Fibroblast of lung (primary cell): ENCODE data around the gene QSOX2. TPM values are rescaled to one million over a fixed set of nuclear protein-coding genes. Genes with fewer than 3 reads are reported as not detected.

ENCODE experiments used
- DNase-seq, 2 donors: peaks; one replicate each; pipeline versions ENCODE4 v3.0.0 to v3.0.0-alpha.2; 2010; ENCODE audit warnings: low read depth in 2 of 2
- H2AFZ ChIP-seq: 2 replicates; pipeline ENCODE4 v1.5.1; 2012; ENCODE audit warnings: low read length, control low read depth, inconsistent platforms
- H3K27ac ChIP-seq: 2 replicates; pipeline ENCODE4 v1.5.1; 2011; ENCODE audit warnings: low read length, control low read depth; ENCODE audit not compliant: insufficient read depth
- H3K27me3 ChIP-seq: 2 replicates; pipeline ENCODE4 v1.5.1; 2011; ENCODE audit warnings: mild to moderate bottlenecking, low read length; ENCODE audit not compliant: control insufficient read depth, insufficient read depth
- H3K36me3 ChIP-seq: 2 replicates; pipeline ENCODE4 v1.5.1; 2011; ENCODE audit warnings: low read length; ENCODE audit not compliant: control insufficient read depth, insufficient read depth
- H3K4me1 ChIP-seq: 2 replicates; pipeline ENCODE4 v1.5.1; 2011; ENCODE audit warnings: low read length; ENCODE audit not compliant: control insufficient read depth, insufficient read depth; ENCODE audit errors: extremely low read depth
- H3K4me2 ChIP-seq: 2 replicates; pipeline ENCODE4 v1.5.1; 2011; ENCODE audit warnings: low read length, control low read depth; ENCODE audit not compliant: insufficient read depth; ENCODE audit errors: extremely low read depth
- H3K4me3 ChIP-seq, 4 experiments: fragments of 200-600 bp in 1 of 4; sonication (generic) in 1 of 4; replicated peaks in 1 of 4; 2 replicates each; pipeline ENCODE4 v1.5.1; 2011 to 2016; ENCODE audit warnings: low read length in 4 of 4, low read depth in 3 of 4, mild to moderate bottlenecking in 3 of 4, control low read depth in 2 of 4, inconsistent platforms in 1 of 4, mixed read lengths in 1 of 4; ENCODE audit not compliant: insufficient read depth in 1 of 4; ENCODE audit errors: control extremely low read depth in 1 of 4
- H3K79me2 ChIP-seq: 2 replicates; pipeline ENCODE4 v1.5.1; 2012; ENCODE audit warnings: mild to moderate bottlenecking, low read length, inconsistent platforms; ENCODE audit not compliant: control insufficient read depth, insufficient read depth
- H3K9ac ChIP-seq: 2 replicates; pipeline ENCODE4 v1.5.1; 2011; ENCODE audit warnings: mild to moderate bottlenecking, low read length, control low read depth; ENCODE audit not compliant: insufficient read depth
- H3K9me3 ChIP-seq: 2 replicates; pipeline ENCODE4 v1.5.1; 2012; ENCODE audit warnings: low read depth, low read length; ENCODE audit not compliant: control insufficient read depth, insufficient read depth
- H4K20me1 ChIP-seq: 2 replicates; pipeline ENCODE4 v1.5.1; 2011; ENCODE audit warnings: low read length; ENCODE audit not compliant: control insufficient read depth, insufficient read depth; ENCODE audit errors: extremely low read depth
- EZH2 ChIP-seq: IDR thresholded peaks from 2 replicates; pipeline ENCODE4 v1.5.1; 2012; ENCODE audit warnings: low read length, control low read depth, mild to moderate bottlenecking; ENCODE audit errors: missing control alignments
- polyA plus RNA-seq, 2 donors: library from polyadenylated mRNA; depleted of rRNA in 1 of 2; stranded (reverse) in 1 of 2; unstranded in 1 of 2; fragments of >200 nt; gene quantifications; 2 replicates each; pipeline ENCODE4 v1.2.1, GENCODE V29; 2011 to 2012; ENCODE audit warnings: missing spikeins in 1 of 2
- total RNA-seq: library from RNA; depleted of rRNA; stranded (reverse); fragments of >200 nt; gene quantifications from 2 replicates; pipeline ENCODE4 v1.2.1, GENCODE V29; 2014
- TF ChIP-seq, protein P1 (sequence below), 2 donors: IDR thresholded peaks in 1 of 2; conservative IDR thresholded peaks in 1 of 2; 1 replicate in 1 of 2; 2 replicates in 1 of 2; pipeline ENCODE4 v1.5.1; 2011 to 2012; ENCODE audit warnings: low read length in 2 of 2, control low read depth in 1 of 2, inconsistent platforms in 1 of 2, low read depth in 1 of 2, mild to moderate bottlenecking in 1 of 2

The QSOX2 gene
- total and polyA plus RNA-seq, 2 donors (not counting 1 experiment from before 2014, with no cell fraction given) = 7.8 to 13.2 TPM

DNA sequence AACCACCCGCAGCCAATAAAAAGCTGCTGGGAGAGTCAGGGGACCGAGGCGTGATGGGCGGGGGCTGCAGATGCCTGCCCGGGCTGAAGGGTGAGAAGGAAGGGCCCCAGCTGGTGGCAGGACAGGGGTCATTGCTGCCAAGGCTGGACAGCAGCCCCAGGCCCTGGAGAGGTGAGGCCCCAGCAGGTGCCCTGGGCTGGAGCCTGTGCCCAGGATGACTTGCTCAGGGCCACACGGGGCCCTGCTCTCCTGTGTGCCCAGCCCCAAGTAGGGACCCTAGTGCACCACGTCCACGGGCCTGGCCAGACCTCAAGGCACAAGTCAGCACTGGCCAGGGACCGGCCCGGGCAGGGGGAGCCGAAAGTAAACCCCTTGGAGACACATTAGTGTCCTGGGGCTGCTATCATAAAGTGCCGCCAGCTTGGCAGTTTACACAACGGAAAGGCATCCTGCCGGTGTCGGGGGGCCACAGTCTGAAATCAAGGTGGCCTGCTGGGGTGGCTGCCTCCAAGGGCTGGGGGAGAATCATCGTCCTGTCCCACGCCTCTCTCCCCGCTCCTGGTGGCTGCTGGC is 62.7 kb downstream of the QSOX2 start:
- no peaks in the 10 kb centered on the region for H3K9me3 ChIP-seq
- H2AFZ ChIP-seq = no peak overlapping the region
- DNase-seq = no peak
- H3K4me1 ChIP-seq = no peaks in the 10 kb centered on the region
- peaks cover 7% of the 10 kb centered on the region for H3K27me3 ChIP-seq
- no peak overlapping the region for H3K9ac ChIP-seq
- no peak overlapping the region for H3K4me2 ChIP-seq
- H3K36me3 ChIP-seq = no peaks in the 10 kb centered on the region
- no peak for TF ChIP-seq EZH2
- TF ChIP-seq, protein P1, sequence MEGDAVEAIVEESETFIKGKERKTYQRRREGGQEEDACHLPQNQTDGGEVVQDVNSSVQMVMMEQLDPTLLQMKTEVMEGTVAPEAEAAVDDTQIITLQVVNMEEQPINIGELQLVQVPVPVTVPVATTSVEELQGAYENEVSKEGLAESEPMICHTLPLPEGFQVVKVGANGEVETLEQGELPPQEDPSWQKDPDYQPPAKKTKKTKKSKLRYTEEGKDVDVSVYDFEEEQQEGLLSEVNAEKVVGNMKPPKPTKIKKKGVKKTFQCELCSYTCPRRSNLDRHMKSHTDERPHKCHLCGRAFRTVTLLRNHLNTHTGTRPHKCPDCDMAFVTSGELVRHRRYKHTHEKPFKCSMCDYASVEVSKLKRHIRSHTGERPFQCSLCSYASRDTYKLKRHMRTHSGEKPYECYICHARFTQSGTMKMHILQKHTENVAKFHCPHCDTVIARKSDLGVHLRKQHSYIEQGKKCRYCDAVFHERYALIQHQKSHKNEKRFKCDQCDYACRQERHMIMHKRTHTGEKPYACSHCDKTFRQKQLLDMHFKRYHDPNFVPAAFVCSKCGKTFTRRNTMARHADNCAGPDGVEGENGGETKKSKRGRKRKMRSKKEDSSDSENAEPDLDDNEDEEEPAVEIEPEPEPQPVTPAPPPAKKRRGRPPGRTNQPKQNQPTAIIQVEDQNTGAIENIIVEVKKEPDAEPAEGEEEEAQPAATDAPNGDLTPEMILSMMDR (conservative IDR thresholded peaks at IDR 0.05 in 1 of 2, IDR thresholded peaks at IDR 0.05 in 1 of 2; ENCODE audit: low read depth in 1 of 2, low read length in 2 of 2) = no peak
- no peaks in the 10 kb centered on the region for H4K20me1 ChIP-seq
- H3K4me3 ChIP-seq = no peak overlapping the region
- no peaks in the 10 kb centered on the region for H3K79me2 ChIP-seq
- H3K27ac ChIP-seq = no peak overlapping the region

GRCh38 chr9:136182420-136182787 is 63.2 kb downstream of the QSOX2 start:
- Histone ChIP-seq H2AFZ (no peak overlapping the region), H3K9me3 (no peaks in the 10 kb centered on the region), H3K79me2 (no peaks in the 10 kb centered on the region), H3K27me3 (peaks cover 7% of the 10 kb centered on the region), H4K20me1 (no peaks in the 10 kb centered on the region), H3K4me1 (no peaks in the 10 kb centered on the region), H3K36me3 (no peaks in the 10 kb centered on the region), H3K4me2 (no peak overlapping the region), H3K4me3 (no peak overlapping the region), H3K27ac (no peak overlapping the region), H3K9ac (no peak overlapping the region)
- TF ChIP-seq, protein P1 (conservative IDR thresholded peaks at IDR 0.05 in 1 of 2, IDR thresholded peaks at IDR 0.05 in 1 of 2; ENCODE audit: low read depth in 1 of 2, low read length in 2 of 2) = no peak
- no peak for DNase-seq

DNA sequence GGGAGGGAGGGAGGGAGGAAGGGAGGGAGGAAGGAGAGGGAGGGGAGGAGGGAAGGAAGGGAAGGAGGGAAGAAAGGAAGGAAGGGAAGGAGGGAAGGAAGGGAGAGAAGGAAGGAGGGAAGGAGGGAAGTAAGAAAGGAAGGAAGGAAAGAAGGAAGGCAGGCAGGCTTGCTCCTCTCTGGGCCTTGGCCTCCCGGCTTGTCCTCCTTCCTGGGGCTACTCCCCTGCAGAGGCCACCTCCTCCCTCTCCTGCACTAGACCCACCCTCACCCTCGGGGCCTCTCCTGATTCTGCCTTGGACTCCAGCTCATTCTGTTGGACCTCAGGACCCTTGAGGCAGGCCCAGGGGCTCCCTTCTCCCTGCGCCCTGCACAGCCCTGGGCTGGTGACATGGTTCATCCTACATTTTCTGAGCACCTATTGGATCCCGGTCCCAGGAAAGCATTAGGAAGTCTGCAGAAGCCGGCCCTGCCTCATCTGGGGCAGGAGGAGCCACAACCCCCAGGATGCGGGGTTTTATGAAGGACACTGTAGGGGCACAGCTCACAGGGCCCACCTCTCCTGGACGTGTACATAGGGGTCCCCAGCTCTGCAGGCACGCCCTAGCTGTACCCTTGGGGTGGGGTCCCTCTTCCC is 63.7 kb downstream of the QSOX2 start:
- TF ChIP-seq, protein P1 (conservative IDR thresholded peaks at IDR 0.05 in 1 of 2, IDR thresholded peaks at IDR 0.05 in 1 of 2; ENCODE audit: low read depth in 1 of 2, low read length in 2 of 2) = no peak
- no peak for TF ChIP-seq EZH2
- Histone ChIP-seq H3K27me3 (peaks cover 7% of the 10 kb centered on the region), H3K9ac (no peak overlapping the region), H3K9me3 (no peaks in the 10 kb centered on the region), H4K20me1 (no peaks in the 10 kb centered on the region), H3K36me3 (no peaks in the 10 kb centered on the region), H2AFZ (no peak overlapping the region), H3K4me1 (no peaks in the 10 kb centered on the region), H3K4me2 (no peak overlapping the region), H3K27ac (no peak overlapping the region), H3K79me2 (no peaks in the 10 kb centered on the region), H3K4me3 (no peak overlapping the region)
- DNase-seq = no peak
